Kidney (tissue), 14 donors: Measurements from ENCODE around the gene NUB1. TPM values are rescaled to one million over a fixed set of nuclear protein-coding genes. Genes with fewer than 3 reads are reported as not detected.

ENCODE experiments used
- DNase-seq, 5 donors: peaks; one replicate each; pipeline ENCODE4 v3.0.0-alpha.2; 2013 to 2020
- FAIRE-seq: peaks from 2 replicates; lab custom pipeline; 2012; peaks lifted over from hg19 to GRCh38; lab: Jason Lieb, UNC
- H3K27ac ChIP-seq, 2 donors: one replicate each; pipeline ENCODE4 v1.7.0; 2013; ENCODE audit warnings: low read depth in 2 of 2, low read length in 2 of 2, inconsistent platforms in 1 of 2
- H3K27me3 ChIP-seq: one replicate; pipeline ENCODE4 v1.7.1; 2013; ENCODE audit warnings: low read length, inconsistent platforms; ENCODE audit not compliant: control insufficient read depth, insufficient read depth
- H3K36me3 ChIP-seq, 3 donors: one replicate each; pipeline versions ENCODE4 v1.7.0 to v1.7.1; 2013; ENCODE audit warnings: low read length in 3 of 3, control low read depth in 1 of 3, inconsistent platforms in 1 of 3; ENCODE audit not compliant: insufficient read depth in 3 of 3, control insufficient read depth in 2 of 3
- H3K4me1 ChIP-seq, 3 donors: one replicate each; pipeline versions ENCODE4 v1.7.0 to v1.7.1; 2013; ENCODE audit warnings: low read length in 3 of 3, inconsistent platforms in 1 of 3, low read depth in 1 of 3; ENCODE audit not compliant: control insufficient read depth in 2 of 3, insufficient read depth in 2 of 3
- H3K4me3 ChIP-seq, 3 donors: one replicate each; pipeline versions ENCODE4 v1.7.0 to v1.8.1; 2013; ENCODE audit warnings: low read length in 3 of 3, control low read depth in 1 of 3, inconsistent platforms in 1 of 3
- H3K9ac ChIP-seq, 3 donors: one replicate each; pipeline versions ENCODE4 v1.7.0 to v1.7.1; 2013; ENCODE audit warnings: low read length in 3 of 3, control low read depth in 1 of 3, inconsistent platforms in 1 of 3
- H3K9me3 ChIP-seq, 3 donors: one replicate each; pipeline versions ENCODE4 v1.7.0 to v1.7.1; 2013; ENCODE audit warnings: low read length in 3 of 3, control low read depth in 1 of 3, inconsistent platforms in 1 of 3; ENCODE audit not compliant: control insufficient read depth in 2 of 3, insufficient read depth in 1 of 3
- CTCF ChIP-seq: IDR thresholded peaks from 3 replicates; pipeline ENCODE4 v1.5.1; 2012; ENCODE audit warnings: mild to moderate bottlenecking, moderate library complexity, borderline replicate concordance; ENCODE audit not compliant: insufficient read depth; ENCODE audit errors: extremely low read depth
- intact Hi-C: fragments of 100-400 bp; cut with DNase I; formaldehyde crosslinking; loops from one replicate; pipeline ENCODE4 v1.11.1; 2022
- polyA plus RNA-seq: library from polyadenylated mRNA; stranded (reverse); fragments of 350-450 nt; fragmentation: Illumina TruSeq; extraction: RNeasy Lipid Tissue Mini Kit (QIAGEN cat#74804); gene quantifications from one replicate; pipeline ENCODE4 v1.2.3, GENCODE V29; 2014; ENCODE audit warnings: low read depth, low replicate concordance; ENCODE audit not compliant: insufficient read depth
- total RNA-seq: library from RNA; stranded (reverse); fragmentation: NEBNext Ultra II Directional; extraction: Animal tissue kit (Norgen Biotek cat#: 25700); gene quantifications from one replicate; pipeline ENCODE4 v1.2.1, GENCODE V29; 2021
- donor health status: control.
- donor health status: control.
- donor health status: control.
- donor health status: control.
- donor health status: control.
- donor health status: DM: yes; HTN: yes; CAD: no.
- donor health status: Normal renal cell carcinoma (clear cell type).

The NUB1 gene
- total and polyA plus RNA-seq, 2 donors from 2014 or later: 32.7 to 51.8 TPM

- no peaks in the 10 kb centered on the region for H3K9me3 ChIP-seq
- intact Hi-C loops: no loop called here
- H3K36me3 ChIP-seq: peaks cover 11 to 38% (median 37%) of the 10 kb centered on the region in 3 donors
These were observed 10.4 kb downstream of the NUB1 start for GRCh38 chr7:151351967-151352366.

GRCh38 chr7:151352512-151352911, 10.9 kb downstream of the NUB1 start:
- intact Hi-C loops: no loop called here
- Histone ChIP-seq H3K4me1 (peaks cover 0 to 5% (median 4%) of the 10 kb centered on the region in 3 donors), H3K36me3 (peaks cover 11 to 38% (median 37%) of the 10 kb centered on the region in 3 donors), H3K27me3 (no peaks in the 10 kb centered on the region), H3K4me3 (no peak overlapping the region), H3K9ac (no peak overlapping the region), H3K27ac (no peak overlapping the region), H3K9me3 (no peaks in the 10 kb centered on the region)
- no peak for TF ChIP-seq CTCF
- DNase-seq (no peak), FAIRE-seq (no peak)

More at GRCh38 chr7:151351967-151352366, 10.4 kb downstream of the NUB1 start:
- DNase-seq (no peak), FAIRE-seq (no peak)
- no peaks in the 10 kb centered on the region for H3K27me3 ChIP-seq
- peaks cover 0 to 5% (median 4%) of the 10 kb centered on the region in 3 donors for H3K4me1 ChIP-seq
- no peak for TF ChIP-seq CTCF
- no peak overlapping the region for H3K27ac ChIP-seq
- no peak overlapping the region for H3K4me3 ChIP-seq
- no peak overlapping the region for H3K9ac ChIP-seq

GRCh38 chr7:151361193-151361959, 19.8 kb downstream of the NUB1 start:
- Histone ChIP-seq H3K4me3 (no peak overlapping the region), H3K27ac (no peak overlapping the region), H3K9me3 (no peaks in the 10 kb centered on the region), H3K4me1 (no peaks in the 10 kb centered on the region), H3K27me3 (no peaks in the 10 kb centered on the region), H3K36me3 (peaks cover 10 to 33% (median 23%) of the 10 kb centered on the region in 3 donors), H3K9ac (no peak overlapping the region)
- intact Hi-C loops: no loop called here
- FAIRE-seq (no peak), DNase-seq (no peak)
- TF ChIP-seq CTCF: no peak
